Measurements from ENCODE around the gene ZC3H4. TPM values are rescaled to one million over a fixed set of nuclear protein-coding genes. Genes with fewer than 3 reads are reported as not detected.
A peak's percentile ranks its signal among the peaks of the same experiment; 100 is the strongest.

ZC3H4 gene
- total and polyA plus RNA-seq, 11 donors: 9.6 to 35.0 (median 22.9) TPM

DNA sequence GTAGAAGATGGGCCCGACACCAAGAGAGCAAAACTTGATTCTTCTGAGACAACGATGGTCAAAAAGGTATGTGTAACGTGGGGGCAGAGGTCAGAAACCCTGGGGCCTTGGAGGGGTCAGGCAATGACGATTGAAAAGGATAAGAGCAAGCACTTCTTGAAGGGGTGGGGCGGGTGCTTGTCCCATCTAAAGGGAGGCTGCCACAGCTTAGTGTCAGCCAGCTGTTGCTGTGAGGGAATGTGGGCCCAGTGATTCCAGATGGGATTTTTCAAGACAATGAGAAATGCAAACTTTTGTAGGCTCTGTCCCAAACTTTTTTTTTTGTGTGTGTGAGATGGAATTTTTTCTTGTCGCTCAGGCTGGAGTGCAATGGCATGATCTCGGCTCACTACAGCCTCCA, 41.6 kb upstream of the ZC3H4 start:
- DNase-seq (peak in 4 of 5 donors; percentile 13 to 52 (median 30)), ATAC-seq (peak in 2 of 4 donors; percentile 50 to 54)
- Histone ChIP-seq H3K4me1 (peaks cover 20 to 49% (median 38%) of the 10 kb centered on the region in 12 donors), H3K4me3 (no peak overlapping the region), H3K36me3 (peaks cover 0 to 70% (median 55%) of the 10 kb centered on the region in 9 donors), H3K27me3 (no peaks in the 10 kb centered on the region), H3K9me3 (no peaks in the 10 kb centered on the region), H3K27ac (peak overlapping the region in 9 of 12 donors; percentile 2 to 86 (median 22))
- intact Hi-C loops (cut with DNase I): loop anchor here in 8 of 10 donors (5.0 to 10.0 kb wide), 6 partner anchors 37 to 72 kb away; no protein-coding TSS in a partner anchor
- 73 to 82% (median 74%) methylated on average over 7 of the region's 7 CpGs for WGBS, 4 donors
- no peak for TF ChIP-seq POLR2A (IDR thresholded peaks at IDR 0.05)

DNA sequence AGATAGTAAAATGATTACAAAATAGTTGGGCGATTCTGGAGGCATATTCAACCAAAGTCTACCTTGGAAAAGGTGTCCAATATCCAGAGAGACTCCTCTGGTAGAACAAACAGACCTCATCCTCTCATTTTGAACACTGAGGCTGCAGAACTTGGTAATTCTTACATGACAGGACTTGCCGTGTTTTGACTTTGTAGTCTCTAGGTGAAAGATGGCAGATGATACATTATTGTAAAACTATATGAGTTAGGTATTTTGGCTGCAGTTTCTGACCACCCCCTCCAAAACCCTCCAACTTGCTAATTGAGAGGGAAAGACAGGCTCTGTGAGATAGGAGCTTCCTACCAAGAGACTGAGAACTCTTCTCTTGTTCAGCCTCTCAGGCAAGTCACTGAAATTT, 39.7 kb upstream of the ZC3H4 start:
- no peak for TF ChIP-seq POLR2A (IDR thresholded peaks at IDR 0.05)
- peaks cover 12 to 37% (median 26%) of the 10 kb centered on the region in 12 donors for H3K4me1 ChIP-seq
- 78 to 90% (median 88%) methylated on average over 2 of the region's 2 CpGs for WGBS, 4 donors
- intact Hi-C loops (cut with DNase I): loop anchor here in 4 of 10 donors (5.0 to 10.0 kb wide), 2 partner anchors 52 to 54 kb away; no protein-coding TSS in a partner anchor
- ATAC-seq (no peak), DNase-seq (no peak)
- no peaks in the 10 kb centered on the region for H3K9me3 ChIP-seq
- H3K27me3 ChIP-seq: no peaks in the 10 kb centered on the region
- peaks cover 0 to 78% (median 66%) of the 10 kb centered on the region in 9 donors for H3K36me3 ChIP-seq
- H3K27ac ChIP-seq: peak overlapping the region in 1 of 12 donors; percentile 45
- no peak overlapping the region for H3K4me3 ChIP-seq

DNA sequence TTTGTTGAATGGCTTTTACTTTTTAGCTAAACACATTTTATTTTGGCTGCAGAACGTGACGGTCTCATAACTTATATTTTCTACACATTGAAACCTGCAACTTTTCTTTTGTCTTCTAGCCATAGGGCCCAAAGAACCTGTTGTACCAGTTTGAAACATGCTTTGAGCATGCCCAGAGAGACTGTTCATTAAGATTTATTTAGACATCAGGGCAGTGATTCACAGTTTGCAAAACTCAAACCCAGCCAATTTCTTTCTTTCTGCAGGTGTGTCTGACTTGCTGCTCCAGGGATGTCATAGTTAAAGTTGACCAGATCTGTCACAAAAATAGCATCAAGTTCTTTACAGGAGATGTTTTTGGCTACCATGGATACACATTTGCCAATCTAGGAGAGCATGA, 39.1 kb upstream of the ZC3H4 start:
- TF ChIP-seq POLR2A (IDR thresholded peaks at IDR 0.05): no peak
- TF ChIP-seq, protein P1, sequence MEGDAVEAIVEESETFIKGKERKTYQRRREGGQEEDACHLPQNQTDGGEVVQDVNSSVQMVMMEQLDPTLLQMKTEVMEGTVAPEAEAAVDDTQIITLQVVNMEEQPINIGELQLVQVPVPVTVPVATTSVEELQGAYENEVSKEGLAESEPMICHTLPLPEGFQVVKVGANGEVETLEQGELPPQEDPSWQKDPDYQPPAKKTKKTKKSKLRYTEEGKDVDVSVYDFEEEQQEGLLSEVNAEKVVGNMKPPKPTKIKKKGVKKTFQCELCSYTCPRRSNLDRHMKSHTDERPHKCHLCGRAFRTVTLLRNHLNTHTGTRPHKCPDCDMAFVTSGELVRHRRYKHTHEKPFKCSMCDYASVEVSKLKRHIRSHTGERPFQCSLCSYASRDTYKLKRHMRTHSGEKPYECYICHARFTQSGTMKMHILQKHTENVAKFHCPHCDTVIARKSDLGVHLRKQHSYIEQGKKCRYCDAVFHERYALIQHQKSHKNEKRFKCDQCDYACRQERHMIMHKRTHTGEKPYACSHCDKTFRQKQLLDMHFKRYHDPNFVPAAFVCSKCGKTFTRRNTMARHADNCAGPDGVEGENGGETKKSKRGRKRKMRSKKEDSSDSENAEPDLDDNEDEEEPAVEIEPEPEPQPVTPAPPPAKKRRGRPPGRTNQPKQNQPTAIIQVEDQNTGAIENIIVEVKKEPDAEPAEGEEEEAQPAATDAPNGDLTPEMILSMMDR (IDR thresholded peaks at IDR 0.05): no peak
- DNase-seq (no peak), ATAC-seq (peak in 1 of 4 donors; percentile 16)
- no peaks in the 10 kb centered on the region for H3K27me3 ChIP-seq
- intact Hi-C loops (cut with DNase I): loop anchor here in 4 of 10 donors (5.0 to 10.0 kb wide), 2 partner anchors 52 to 55 kb away; no protein-coding TSS in a partner anchor
- H3K4me1 ChIP-seq: peaks cover 8 to 30% (median 20%) of the 10 kb centered on the region in 12 donors
- peak overlapping the region in 2 of 12 donors; percentile 11 to 45 for H3K27ac ChIP-seq
- no peak overlapping the region for H3K4me3 ChIP-seq
- H3K9me3 ChIP-seq: no peaks in the 10 kb centered on the region
- H3K36me3 ChIP-seq: peaks cover 0 to 84% (median 71%) of the 10 kb centered on the region in 9 donors
- WGBS, 4 donors: 88 to 93% (median 89%) methylated on average over 2 of the region's 2 CpGs

DNA sequence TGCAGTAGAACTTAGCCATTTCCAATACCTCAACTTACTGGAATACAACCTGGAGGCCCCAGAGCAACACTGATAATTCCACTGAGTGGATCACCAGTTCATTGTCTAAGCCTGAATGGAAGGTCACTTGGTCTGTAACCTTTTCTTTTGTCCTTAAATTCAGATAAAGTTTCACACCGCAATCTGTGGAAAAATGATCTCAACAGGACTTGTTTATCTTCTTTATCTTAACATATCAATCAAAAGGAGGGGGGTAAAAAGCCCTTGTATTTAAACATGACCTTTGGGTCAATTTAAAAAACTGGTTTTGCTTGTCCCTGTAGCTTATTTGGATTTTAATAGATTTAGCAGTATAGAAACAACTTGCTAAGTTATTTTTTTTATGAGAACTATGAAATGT, 38.6 kb upstream of the ZC3H4 start:
- DNase-seq (no peak), ATAC-seq (no peak)
- H3K27me3 ChIP-seq: no peaks in the 10 kb centered on the region
- 72 to 91% (median 82%) methylated on average over 1 of the region's 1 CpG for WGBS, 4 donors
- TF ChIP-seq, protein P1 (IDR thresholded peaks at IDR 0.05): no peak
- TF ChIP-seq POLR2A (IDR thresholded peaks at IDR 0.05): no peak
- H3K27ac ChIP-seq: peak overlapping the region in 2 of 12 donors; percentile 11 to 27
- no peak overlapping the region for H3K4me3 ChIP-seq
- intact Hi-C loops (cut with DNase I): loop anchor here in 4 of 10 donors (5.0 to 10.0 kb wide), 2 partner anchors 53 to 55 kb away; no protein-coding TSS in a partner anchor
- H3K36me3 ChIP-seq: peaks cover 0 to 88% (median 73%) of the 10 kb centered on the region in 9 donors
- peaks cover 4 to 26% (median 16%) of the 10 kb centered on the region in 12 donors for H3K4me1 ChIP-seq
- no peaks in the 10 kb centered on the region for H3K9me3 ChIP-seq

DNA sequence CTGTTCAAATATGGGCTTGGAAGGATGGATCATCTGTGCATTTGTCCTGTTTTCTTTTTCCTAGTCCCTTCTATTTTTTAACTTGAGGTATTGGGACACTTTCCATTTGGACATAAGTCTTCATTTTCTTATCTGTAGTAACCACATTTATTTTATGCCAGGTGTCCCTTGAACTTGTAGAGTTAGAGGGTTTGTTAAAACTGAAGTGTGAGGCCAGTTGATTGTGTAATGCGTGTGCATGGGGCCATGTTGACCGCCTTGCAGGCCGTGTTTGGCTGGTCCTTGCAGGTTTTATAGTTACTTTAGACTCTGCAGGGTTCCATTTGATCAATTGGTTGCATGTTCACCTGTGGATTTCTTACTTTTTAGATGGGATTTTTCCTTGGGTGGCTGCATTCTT, 38.1 kb upstream of the ZC3H4 start:
- Histone ChIP-seq H3K4me3 (no peak overlapping the region), H3K27ac (peak overlapping the region in 1 of 12 donors; percentile 27), H3K27me3 (no peaks in the 10 kb centered on the region), H3K36me3 (peaks cover 0 to 93% (median 79%) of the 10 kb centered on the region in 9 donors), H3K9me3 (no peaks in the 10 kb centered on the region), H3K4me1 (peaks cover 0 to 20% (median 10%) of the 10 kb centered on the region in 12 donors)
- 91 to 95% (median 92%) methylated on average over 3 of the region's 3 CpGs for WGBS, 4 donors
- DNase-seq: no peak
- intact Hi-C loops (cut with DNase I): loop anchor here in 4 of 10 donors (2.0 to 10.0 kb wide), 3 partner anchors 53 to 93 kb away; no protein-coding TSS in a partner anchor
- no peak for ATAC-seq
- no peak for TF ChIP-seq POLR2A (IDR thresholded peaks at IDR 0.05)
- TF ChIP-seq, protein P1 (IDR thresholded peaks at IDR 0.05): no peak

Measured in heart left ventricle (tissue), 16 donors.